Retinal pigment epithelial cell (primary cell): ENCODE measurements around the gene PPFIBP1.

Experiments used
- DNase-seq: peaks from one replicate; pipeline ENCODE4 v3.0.0-alpha.2; 2010; ENCODE audit warnings: low read depth
- H3K4me3 ChIP-seq: 2 replicates; pipeline ENCODE4 v1.5.1; 2011; ENCODE audit warnings: mild to moderate bottlenecking, low read length, control low read depth, moderate library complexity
- CTCF ChIP-seq: conservative IDR thresholded peaks from 2 replicates; pipeline ENCODE4 v1.5.1; 2011; ENCODE audit warnings: low read depth, low read length, control low read depth, inconsistent platforms

Gene PPFIBP1

GRCh38 chr12:27693403-27693802, 169.4 kb downstream of the PPFIBP1 start:
- H3K4me3 ChIP-seq: no peak overlapping the region
- no peak for DNase-seq
- TF ChIP-seq CTCF: no peak

GRCh38 chr12:27695556-27696292, 171.7 kb downstream of the PPFIBP1 start:
- H3K4me3 ChIP-seq: no peak overlapping the region
- no peak for TF ChIP-seq CTCF
- DNase-seq: no peak

DNA sequence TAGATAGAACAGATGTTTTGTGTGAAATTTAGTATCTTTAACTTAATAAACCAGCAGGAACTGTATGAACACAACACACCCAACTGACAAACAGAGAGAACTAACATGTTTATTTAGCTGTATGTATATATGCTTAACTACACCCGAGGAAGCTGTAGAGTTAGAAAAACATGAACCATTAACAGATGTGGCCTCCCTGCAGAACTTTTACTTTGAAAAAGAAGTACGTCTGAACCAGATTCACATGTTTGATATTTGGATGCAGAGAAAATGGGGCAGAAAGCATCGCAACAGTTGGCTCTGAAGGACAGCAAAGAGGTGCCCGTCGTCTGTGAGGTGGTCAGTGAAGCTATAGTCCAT, 172.3 kb downstream of the PPFIBP1 start, which contains the start of gene REP15:
REP15 (plus strand) TSS at position 155 of the 360 bp plus-strand sequence; CDS start at position 271, 116 bp downstream.
- TF ChIP-seq CTCF: no peak
- DNase-seq: no peak
- H3K4me3 ChIP-seq: no peak within 1 kb of the TSS

DNA sequence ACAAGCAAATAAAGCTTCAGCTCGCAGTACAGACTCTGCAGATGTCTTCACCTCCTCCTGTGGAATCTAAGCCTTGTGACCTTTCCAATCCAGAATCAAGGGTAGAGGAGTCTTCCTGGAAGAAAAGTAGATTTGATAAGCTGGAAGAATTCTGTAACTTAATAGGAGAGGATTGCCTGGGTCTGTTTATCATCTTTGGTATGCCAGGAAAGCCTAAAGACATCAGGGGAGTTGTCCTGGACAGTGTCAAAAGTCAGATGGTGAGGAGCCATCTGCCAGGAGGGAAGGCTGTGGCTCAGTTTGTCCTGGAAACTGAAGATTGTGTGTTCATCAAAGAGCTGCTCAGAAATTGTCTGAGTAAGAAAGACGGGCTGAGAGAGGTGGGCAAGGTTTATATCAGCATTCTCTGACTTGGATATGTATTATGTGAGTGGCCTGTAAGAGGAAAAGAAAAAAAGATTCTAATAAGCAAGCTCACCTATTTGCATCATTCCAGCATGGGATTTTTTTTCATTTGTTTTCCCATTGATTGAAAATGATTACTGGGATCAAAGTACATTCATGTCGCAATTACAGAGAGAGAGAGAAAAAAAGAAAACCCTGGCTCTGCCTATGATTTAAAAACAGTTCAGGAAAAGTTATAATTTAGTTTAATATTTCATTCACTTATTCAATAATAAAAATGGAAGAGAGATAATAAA, 173.0 kb downstream of the PPFIBP1 start:
- no peak for DNase-seq
- TF ChIP-seq CTCF: no peak

GRCh38 chr12:27703720-27704452, 179.9 kb downstream of the PPFIBP1 start:
- peak; percentile 50 for DNase-seq
- TF ChIP-seq CTCF: peak; percentile 91
- H3K4me3 ChIP-seq: no peak overlapping the region

More for the DNA sequence above, 173.0 kb downstream of the PPFIBP1 start:
- H3K4me3 ChIP-seq: no peak overlapping the region

GRCh38 chr12:27705263-27705662, 181.3 kb downstream of the PPFIBP1 start:
- DNase-seq: no peak
- TF ChIP-seq CTCF: no peak
- no peak overlapping the region for H3K4me3 ChIP-seq
